HEK293T (cell line): Measurements from ENCODE around the gene SLC38A10.

Source experiments
- CTCF ChIA-PET: fragments of 350-600 bp; formaldehyde crosslinking; extraction: SDS; loops from one replicate; lab custom pipeline; 2021; ENCODE audit warnings: antibody characterized with exemption, inconsistent platforms; lab: Yijun Ruan, JAX
- POLR2A ChIA-PET: fragments of 350-600 bp; formaldehyde crosslinking; extraction: SDS; loops from one replicate; lab custom pipeline; 2020; ENCODE audit warnings: antibody characterized with exemption, inconsistent platforms; lab: Yijun Ruan, JAX
- DNase-seq: peaks from one replicate; pipeline ENCODE4 v3.0.0; 2012; ENCODE audit warnings: mixed read lengths; ENCODE audit errors: extremely low spot score
- ARNT ChIP-seq: fragments of 450-650 bp; IDR thresholded peaks from 2 replicates; pipeline ENCODE4 v1.6.1; 2017; ENCODE audit warnings: mild to moderate bottlenecking
- BHLHE40 ChIP-seq: fragments of 450-650 bp; IDR thresholded peaks from 2 replicates; pipeline ENCODE4 v1.6.1; 2016; ENCODE audit warnings: mild to moderate bottlenecking, moderate library complexity, borderline replicate concordance
- CTBP1 ChIP-seq: fragments of 450-650 bp; IDR thresholded peaks from 2 replicates; pipeline ENCODE4 v1.6.1; 2016; ENCODE audit warnings: borderline replicate concordance
- ELF4 ChIP-seq: fragments of 450-650 bp; IDR thresholded peaks from 2 replicates; pipeline ENCODE4 v1.6.1; 2017; ENCODE audit warnings: antibody characterized with exemption
- FOXA1 ChIP-seq: fragments of 450-650 bp; IDR thresholded peaks from 2 replicates; pipeline ENCODE4 v1.6.1; 2016; ENCODE audit warnings: mild to moderate bottlenecking
- FOXK2 ChIP-seq: fragments of 450-650 bp; IDR thresholded peaks from 2 replicates; pipeline ENCODE4 v1.6.1; 2016; ENCODE audit warnings: mild to moderate bottlenecking
- FOXM1 ChIP-seq: fragments of 450-650 bp; IDR thresholded peaks from 2 replicates; pipeline ENCODE4 v1.6.1; 2017; ENCODE audit warnings: mild to moderate bottlenecking, borderline replicate concordance
- HDGF ChIP-seq: fragments of 450-650 bp; IDR thresholded peaks from 2 replicates; pipeline ENCODE4 v1.6.1; 2017; ENCODE audit warnings: antibody characterized with exemption, borderline replicate concordance
- L3MBTL2 ChIP-seq: fragments of 450-650 bp; conservative IDR thresholded peaks from 2 replicates; pipeline ENCODE4 v1.6.1; 2016; ENCODE audit warnings: mild to moderate bottlenecking
- LEF1 ChIP-seq: fragments of 450-650 bp; IDR thresholded peaks from 2 replicates; pipeline ENCODE4 v1.6.1; 2017; ENCODE audit warnings: mild to moderate bottlenecking, borderline replicate concordance
- NFRKB ChIP-seq: fragments of 450-650 bp; IDR thresholded peaks from 2 replicates; pipeline ENCODE4 v1.6.1; 2016; ENCODE audit warnings: mild to moderate bottlenecking, moderate library complexity
- PKNOX1 ChIP-seq: fragments of 450-650 bp; IDR thresholded peaks from 2 replicates; pipeline ENCODE4 v1.6.1; 2016
- SP1 ChIP-seq: fragments of 450-650 bp; IDR thresholded peaks from 2 replicates; pipeline ENCODE4 v1.6.1; 2017
- SUZ12 ChIP-seq: fragments of 450-650 bp; IDR thresholded peaks from 2 replicates; pipeline ENCODE4 v1.6.1; 2016; ENCODE audit warnings: mild to moderate bottlenecking
- TARDBP ChIP-seq: fragments of 450-650 bp; IDR thresholded peaks from 2 replicates; pipeline ENCODE4 v1.6.1; 2016
- ZNF384 ChIP-seq: fragments of 450-650 bp; IDR thresholded peaks from 2 replicates; pipeline ENCODE4 v1.6.1; 2016

The SLC38A10 gene

GRCh38 chr17:81279278-81280275, 15.5 kb downstream of the SLC38A10 start:
- ChIA-PET CTCF (interaction anchor here (1.1 kb wide), 1 partner anchor 12 kb away, joined by 5 read pairs; no protein-coding TSS in a partner anchor), POLR2A (interaction anchor here (0.7 kb wide), 1 partner anchor 16 kb away, joined by 3 read pairs; the partner anchor contains the start of gene SLC38A10)
- TF ChIP-seq NFRKB (no peak), ARNT (no peak), TARDBP (no peak), FOXA1 (no peak), FOXK2 (no peak), SP1 (no peak), HDGF (no peak), L3MBTL2 (no peak), PKNOX1 (no peak), ZNF384 (no peak), CTBP1 (no peak), LEF1 (no peak), BHLHE40 (no peak), FOXM1 (no peak)
- DNase-seq = no peak

- CTCF ChIA-PET = interaction anchor here (1.0 kb wide), 1 partner anchor 13 kb away, joined by 3 read pairs; no protein-coding TSS in a partner anchor
- POLR2A ChIA-PET = no interaction called here
- no peak for TF ChIP-seq FOXM1
- TF ChIP-seq ZNF384 = no peak
- TF ChIP-seq NFRKB = no peak
- no peak for TF ChIP-seq ARNT
- TF ChIP-seq CTBP1 = no peak
- TF ChIP-seq L3MBTL2 = no peak
- no peak for TF ChIP-seq PKNOX1
- TF ChIP-seq LEF1 = no peak
- TF ChIP-seq ELF4 = no peak
- TF ChIP-seq HDGF = no peak
- no peak for TF ChIP-seq FOXK2
- no peak for TF ChIP-seq BHLHE40
- TF ChIP-seq FOXA1 = no peak
- no peak for TF ChIP-seq SUZ12
- no peak for TF ChIP-seq SP1
- TF ChIP-seq TARDBP = no peak
- DNase-seq = no peak
These were observed 16.3 kb downstream of the SLC38A10 start for GRCh38 chr17:81278831-81279230.

GRCh38 chr17:81277946-81278693, 17.0 kb downstream of the SLC38A10 start:
- CTCF ChIA-PET = interaction anchor here (0.5 to 1.0 kb wide), 2 partner anchors 14 to 1244 kb away, joined by 3 to 4 read pairs; no protein-coding TSS in a partner anchor
- POLR2A ChIA-PET = no interaction called here
- TF ChIP-seq BHLHE40 (no peak), HDGF (no peak), NFRKB (no peak), ZNF384 (no peak), TARDBP (no peak), SUZ12 (no peak), L3MBTL2 (no peak), FOXK2 (no peak), FOXA1 (no peak), PKNOX1 (no peak)
- DNase-seq = no peak

GRCh38 chr17:81277421-81277820, 17.7 kb downstream of the SLC38A10 start:
- no peak for DNase-seq
- ChIA-PET POLR2A (no interaction called here), CTCF (no interaction called here)
- no peak for TF ChIP-seq FOXA1
- TF ChIP-seq CTBP1 = no peak
- no peak for TF ChIP-seq SUZ12
- TF ChIP-seq NFRKB = no peak
- no peak for TF ChIP-seq L3MBTL2
- no peak for TF ChIP-seq BHLHE40
- no peak for TF ChIP-seq PKNOX1
- TF ChIP-seq ZNF384 = no peak
- TF ChIP-seq LEF1 = no peak
- TF ChIP-seq SP1 = no peak
- TF ChIP-seq ELF4 = no peak
- no peak for TF ChIP-seq HDGF
- no peak for TF ChIP-seq FOXK2
